NOMO-1 (cell line): Measurements from ENCODE around the gene MCTP1.
"Not testable (repeated sequence)": the region's sequence is repeated elsewhere in the genome, so short reads cannot be mapped to it uniquely, and the experiment has no call there.

Experiments used
- DNase-seq, 2 experiments: peaks; one replicate each; lab custom pipeline; 2025; ENCODE audit not compliant: unreplicated experiment in 2 of 2; lab: John Stamatoyannopoulos, UW

Gene MCTP1

DNA sequence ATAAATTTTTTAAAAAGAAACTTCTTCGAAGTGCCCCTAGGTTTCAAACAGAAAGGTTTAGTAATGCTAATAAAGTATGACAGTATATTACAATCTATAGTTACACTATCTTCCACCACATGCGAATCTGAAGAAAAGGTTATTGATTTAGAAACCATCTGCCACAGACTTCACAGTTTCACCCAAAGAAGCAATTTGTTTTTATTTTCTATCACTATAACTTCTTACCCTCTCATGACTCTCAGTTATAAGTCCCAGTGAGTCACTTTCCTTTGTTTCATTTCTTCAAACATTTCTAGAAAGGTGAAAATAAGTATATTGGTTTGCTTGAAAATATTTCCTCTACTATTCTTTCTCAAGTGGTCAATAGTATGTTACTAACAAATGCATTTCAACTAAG is 93.6 kb downstream of the MCTP1 start:
- no peak for DNase-seq

DNA sequence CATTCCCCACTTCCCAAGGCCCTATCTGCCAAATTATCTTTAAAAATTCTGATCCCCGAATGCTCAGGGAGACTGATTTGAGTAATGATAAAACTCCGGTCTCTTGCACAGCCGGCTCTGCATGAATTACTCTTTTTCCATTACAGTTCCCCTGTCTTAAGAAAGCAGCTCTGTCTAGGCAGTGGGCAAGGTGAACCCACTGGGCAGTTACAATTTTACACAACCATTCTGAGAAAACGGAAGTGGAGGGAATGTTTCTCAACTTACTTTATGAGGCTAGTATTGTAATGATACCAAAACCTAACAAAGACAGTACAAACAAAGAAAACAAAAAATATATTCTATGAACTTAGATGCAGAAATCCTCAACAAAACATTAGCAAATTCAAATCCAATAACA is 100.0 kb downstream of the MCTP1 start:
- peak; percentile 69 to 94 for DNase-seq

DNA sequence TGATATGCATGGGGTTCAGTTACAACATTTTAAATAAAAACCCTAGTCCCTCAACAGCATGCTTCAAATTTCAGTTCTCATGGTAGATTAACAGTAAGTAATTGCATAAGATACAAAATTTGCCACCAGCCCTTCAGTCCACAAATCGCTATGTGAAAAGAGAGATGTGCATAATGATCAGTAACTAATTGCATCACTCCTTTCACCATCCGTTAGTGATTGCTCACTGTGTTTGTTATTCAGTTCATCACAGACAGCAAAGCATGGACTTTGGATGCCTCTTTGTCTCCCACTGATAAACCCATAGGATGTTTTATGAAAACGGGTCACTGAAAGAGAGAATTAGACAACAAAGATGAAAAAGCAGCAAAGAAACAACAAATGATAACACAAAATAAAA is 103.2 kb downstream of the MCTP1 start:
- DNase-seq: peak; percentile 55 to 82

- DNase-seq: no peak
Measured at GRCh38 chr5:95178046-95178651, 106.7 kb downstream of the MCTP1 start.

DNA sequence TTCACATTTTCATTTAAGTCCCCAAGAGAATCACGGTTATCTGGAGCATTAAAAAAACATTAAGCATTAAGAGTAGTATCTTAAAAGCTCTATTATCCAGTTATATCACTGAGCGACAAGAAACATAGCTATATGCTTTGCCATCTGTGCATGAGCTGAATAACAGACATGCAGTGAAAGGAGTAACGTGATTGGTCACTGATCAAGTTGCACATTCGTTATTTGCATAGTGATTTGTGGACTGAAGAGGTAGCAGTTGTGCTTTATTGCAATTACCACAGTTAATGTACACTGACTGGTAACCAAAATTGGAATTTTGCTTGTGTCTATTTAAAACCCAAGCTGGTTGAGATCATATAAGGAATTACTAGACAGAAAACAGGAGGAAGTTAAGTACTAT is 107.4 kb downstream of the MCTP1 start:
- no peak for DNase-seq

DNA sequence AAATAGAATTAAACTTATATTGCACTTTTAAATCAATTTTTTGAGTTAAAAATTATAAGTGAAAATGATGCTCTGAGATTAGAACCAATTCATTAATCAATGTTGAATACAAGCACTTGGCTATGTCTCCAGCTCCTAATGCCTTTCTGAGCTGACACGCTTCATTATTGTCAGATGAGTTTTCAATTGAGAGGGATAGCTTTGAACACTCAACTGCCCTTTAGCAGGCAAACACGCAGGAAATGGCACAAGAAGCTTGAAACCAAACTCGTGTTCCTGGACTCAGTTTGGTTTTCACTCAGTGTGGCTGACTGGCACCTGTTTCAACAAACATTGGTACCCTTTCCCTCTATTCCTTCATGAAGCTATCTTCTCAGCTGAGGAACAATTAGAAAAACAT is 109.8 kb downstream of the MCTP1 start:
- DNase-seq: no peak

- no peak for DNase-seq
Measured at GRCh38 chr5:95172659-95173058, 112.2 kb downstream of the MCTP1 start.

DNA sequence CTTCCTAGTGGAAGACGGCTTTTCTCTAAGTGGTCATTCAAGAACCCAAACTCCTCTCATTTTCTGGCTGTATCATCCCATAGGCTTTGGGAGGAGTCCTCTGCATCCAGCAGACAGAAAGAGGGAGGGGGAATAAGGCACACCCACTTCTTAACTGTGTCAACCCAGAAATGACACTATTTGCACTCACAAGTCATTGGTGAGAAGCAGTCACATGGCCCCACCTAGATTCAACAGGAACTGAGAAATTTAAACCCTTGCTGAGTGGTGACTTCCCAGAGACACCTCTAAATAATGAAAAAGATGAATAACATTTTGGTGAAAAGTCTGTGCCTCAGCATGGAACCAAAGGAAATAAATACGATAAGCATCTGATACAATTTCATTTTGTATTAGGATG is 120.0 kb downstream of the MCTP1 start:
- no peak for DNase-seq

DNA sequence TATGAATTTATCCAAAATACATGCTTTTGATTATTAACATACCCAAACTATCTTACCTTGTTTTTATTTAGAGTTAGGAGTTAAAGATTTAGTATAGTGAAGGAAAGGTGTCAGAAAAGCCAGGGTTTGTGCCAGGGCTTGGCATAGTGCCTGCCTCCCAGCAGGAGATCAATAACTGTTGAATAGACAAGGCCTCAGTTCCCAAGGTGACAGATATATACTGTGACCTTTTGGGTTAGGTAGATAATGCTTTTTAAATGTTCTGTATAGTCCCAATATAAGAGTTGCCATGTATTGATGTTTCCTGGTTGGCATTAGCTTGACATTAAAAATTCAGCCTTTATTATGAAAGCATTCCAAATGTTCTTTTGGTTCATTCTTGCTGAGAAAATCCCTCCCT is 121.8 kb downstream of the MCTP1 start:
- DNase-seq: no peak

- DNase-seq: peak; percentile 34 to 92
Measured at GRCh38 chr5:95162231-95162992, 122.5 kb downstream of the MCTP1 start.

GRCh38 chr5:95159603-95160002 is 125.3 kb downstream of the MCTP1 start:
- DNase-seq: no peak

DNA sequence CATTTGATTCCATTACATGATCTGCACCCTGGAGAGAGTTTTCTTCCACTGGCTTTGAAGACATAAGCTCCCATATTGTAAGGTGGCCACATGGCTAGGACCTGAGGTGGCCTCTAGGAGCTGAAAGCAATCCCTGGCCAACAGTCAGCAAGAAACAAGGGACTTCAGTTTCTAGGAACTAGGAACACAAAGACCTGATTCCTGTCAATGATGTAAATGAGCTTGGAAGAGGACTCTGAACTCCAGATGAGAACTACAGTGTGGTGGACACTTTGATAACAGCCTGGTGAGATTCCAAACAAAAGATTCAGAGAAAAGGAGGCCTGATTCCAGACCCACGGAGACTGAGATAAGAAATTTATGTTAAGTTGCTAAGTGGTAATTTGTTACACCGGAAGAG is 129.0 kb downstream of the MCTP1 start:
- DNase-seq: no peak

DNA sequence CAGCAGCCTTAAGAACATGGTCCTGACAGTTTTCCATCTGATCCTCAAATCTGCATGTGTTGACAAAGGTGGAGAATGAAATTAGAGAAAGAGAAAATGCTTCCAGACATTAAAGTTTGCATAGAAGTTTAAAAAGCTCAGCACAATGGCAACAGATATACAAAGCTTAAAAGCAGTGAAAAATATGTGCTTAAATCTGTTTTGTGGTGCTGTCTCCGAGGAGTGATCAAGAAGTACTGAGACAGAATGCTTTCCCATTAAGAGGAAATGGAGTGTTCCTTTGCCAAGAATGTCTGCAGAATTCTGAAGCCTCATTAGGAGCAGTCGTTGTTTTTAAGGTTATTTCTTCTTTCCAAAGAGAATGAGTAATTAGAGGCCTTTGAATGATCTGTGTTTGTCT is 131.4 kb downstream of the MCTP1 start:
- DNase-seq: no peak

- no peak for DNase-seq
Measured at GRCh38 chr5:95152535-95152934, 132.4 kb downstream of the MCTP1 start.

DNA sequence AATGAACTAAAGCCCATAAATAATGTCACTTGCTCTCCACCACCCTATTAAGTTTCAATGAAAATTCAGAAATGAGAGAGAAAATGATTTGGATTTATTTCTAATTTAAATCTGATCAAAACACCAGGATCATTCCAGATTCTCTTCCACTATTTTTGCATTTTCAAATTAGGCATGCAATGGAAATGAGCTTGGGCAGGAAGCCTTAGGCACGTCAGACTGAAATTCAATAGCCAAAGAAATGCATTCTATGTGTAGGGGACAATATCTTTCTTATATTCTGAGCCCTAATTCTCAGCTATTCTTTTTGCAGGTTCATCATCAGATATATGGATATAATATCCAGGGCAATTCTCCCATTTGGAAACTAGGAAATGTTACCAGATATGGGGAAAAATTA is 132.8 kb downstream of the MCTP1 start:
- no peak for DNase-seq

DNA sequence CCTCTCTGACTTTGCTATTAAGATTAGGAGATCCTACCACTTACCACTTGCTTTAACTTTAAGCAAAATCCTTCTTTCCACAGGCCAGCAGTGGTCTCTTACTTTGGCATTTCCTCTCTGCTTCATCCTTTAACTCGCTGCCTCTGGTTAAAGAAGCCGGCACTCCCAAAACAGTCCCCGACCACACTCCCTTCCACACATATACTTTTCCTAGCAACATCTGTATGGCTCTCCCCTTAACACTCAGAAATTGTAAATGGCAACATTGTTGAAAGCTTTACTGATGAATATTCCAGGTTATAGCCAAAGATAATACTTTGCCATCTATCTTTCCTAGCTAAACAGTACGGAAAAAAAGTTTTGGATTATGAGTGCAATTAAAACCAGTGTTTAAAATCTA is 133.2 kb downstream of the MCTP1 start:
- DNase-seq: no peak

GRCh38 chr5:95149387-95149786 is 135.5 kb downstream of the MCTP1 start:
- DNase-seq: no peak

DNA sequence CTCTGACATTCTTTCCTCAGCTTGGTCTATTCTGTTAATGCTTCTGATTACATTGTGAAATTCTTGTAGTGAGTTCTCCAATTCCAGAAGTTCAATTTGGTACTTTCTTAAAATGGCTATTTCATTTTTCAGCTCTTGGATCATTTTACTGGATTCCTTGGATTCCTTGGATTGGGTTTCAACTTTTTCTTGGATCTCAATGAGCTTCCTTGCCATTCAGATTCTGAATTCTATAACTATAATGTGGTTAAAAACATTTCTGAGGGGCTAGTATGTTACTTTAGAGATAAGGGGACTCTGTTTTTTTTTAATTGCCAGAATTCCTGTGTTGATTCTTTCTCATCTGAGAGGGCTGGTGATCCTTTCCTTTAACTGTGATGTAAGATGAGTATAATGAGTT is 136.4 kb downstream of the MCTP1 start:
- no peak for DNase-seq

DNA sequence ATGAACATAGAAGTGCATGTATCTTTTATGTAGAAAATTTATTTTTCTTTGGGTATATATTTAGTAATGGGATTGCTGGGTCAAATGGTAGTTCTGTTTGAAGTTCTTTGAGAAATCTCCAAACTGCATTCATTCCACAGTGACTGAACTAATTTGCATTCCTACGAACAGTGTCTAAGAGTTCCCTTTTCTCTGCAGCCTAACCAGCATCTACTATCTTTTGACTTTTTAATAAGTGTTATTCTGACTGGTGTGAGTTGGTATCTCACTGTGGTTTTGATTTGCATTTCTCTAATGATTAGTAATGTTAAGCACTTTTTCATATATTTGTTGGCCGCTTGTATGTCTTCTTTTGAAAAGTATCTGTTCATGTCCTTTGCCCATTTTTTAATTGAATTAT is 141.0 kb downstream of the MCTP1 start:
- DNase-seq: not testable (repeated sequence)

- DNase-seq: no peak
Measured at GRCh38 chr5:95142145-95142544, 142.7 kb downstream of the MCTP1 start.

DNA sequence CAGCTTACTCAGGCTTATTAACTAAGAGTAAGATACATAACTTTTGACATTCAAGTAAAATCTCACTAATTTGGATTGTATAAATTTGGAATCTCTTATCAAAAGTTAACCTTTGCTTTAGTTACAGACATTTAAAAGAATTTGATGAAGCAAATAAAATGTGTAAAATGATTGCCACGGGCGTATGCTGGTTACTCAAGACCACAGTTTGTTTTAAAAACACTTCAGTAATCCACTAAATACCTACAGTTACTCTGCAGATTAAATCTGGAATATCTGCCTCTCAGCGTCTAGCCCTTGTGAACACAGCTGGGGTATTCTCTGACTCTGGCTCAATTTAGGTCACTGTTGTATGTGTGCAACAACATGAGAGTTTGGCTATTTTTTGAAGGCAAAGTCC is 143.8 kb downstream of the MCTP1 start:
- no peak for DNase-seq

- DNase-seq: no peak
Measured at GRCh38 chr5:95134326-95134725, 150.6 kb downstream of the MCTP1 start.

- no peak for DNase-seq
Measured at GRCh38 chr5:95132096-95132495, 152.8 kb downstream of the MCTP1 start.
